Duodenal mucosa (tissue), 2 donors: ENCODE results near the gene MAGI2.

ENCODE experiments used
- H3K27ac ChIP-seq: one replicate; pipeline ENCODE4 v1.7.0; 2013; ENCODE audit warnings: low read depth, low read length
- H3K27me3 ChIP-seq, 2 donors: one replicate each; pipeline ENCODE4 v1.7.0; 2013; ENCODE audit warnings: low read length in 2 of 2, control low read depth in 1 of 2; ENCODE audit not compliant: insufficient read depth in 2 of 2, control insufficient read depth in 1 of 2
- H3K36me3 ChIP-seq, 2 donors: one replicate each; pipeline ENCODE4 v1.7.0; 2013; ENCODE audit warnings: low read length in 2 of 2, control low read depth in 1 of 2; ENCODE audit not compliant: insufficient read depth in 2 of 2, control insufficient read depth in 1 of 2
- H3K4me1 ChIP-seq, 2 donors: one replicate each; pipeline ENCODE4 v1.7.0; 2013; ENCODE audit warnings: low read length in 2 of 2, control low read depth in 1 of 2; ENCODE audit not compliant: insufficient read depth in 2 of 2, control insufficient read depth in 1 of 2
- H3K4me3 ChIP-seq, 2 donors: one replicate each; pipeline ENCODE4 v1.7.0; 2013; ENCODE audit warnings: low read length in 2 of 2, low read depth in 1 of 2
- H3K9ac ChIP-seq, 2 donors: one replicate each; pipeline ENCODE4 v1.7.0; 2013; ENCODE audit warnings: low read length in 2 of 2, low read depth in 1 of 2
- H3K9me3 ChIP-seq, 2 donors: one replicate each; pipeline ENCODE4 v1.7.0; 2013; ENCODE audit warnings: low read length in 2 of 2, control low read depth in 1 of 2; ENCODE audit not compliant: control insufficient read depth in 1 of 2

The MAGI2 gene

GRCh38 chr7:78901566-78901965 lies 551.9 kb downstream of the MAGI2 start:
- no peak overlapping the region for H3K9ac ChIP-seq
- H3K27ac ChIP-seq = no peak overlapping the region
- H3K36me3 ChIP-seq = no peaks in the 10 kb centered on the region
- no peaks in the 10 kb centered on the region for H3K4me1 ChIP-seq
- no peaks in the 10 kb centered on the region for H3K9me3 ChIP-seq
- H3K4me3 ChIP-seq = no peak overlapping the region
- no peaks in the 10 kb centered on the region for H3K27me3 ChIP-seq

GRCh38 chr7:78900806-78901205 lies 552.7 kb downstream of the MAGI2 start:
- no peaks in the 10 kb centered on the region for H3K4me1 ChIP-seq
- no peaks in the 10 kb centered on the region for H3K9me3 ChIP-seq
- H3K27me3 ChIP-seq = no peaks in the 10 kb centered on the region
- no peak overlapping the region for H3K9ac ChIP-seq
- H3K27ac ChIP-seq = no peak overlapping the region
- no peaks in the 10 kb centered on the region for H3K36me3 ChIP-seq
- no peak overlapping the region for H3K4me3 ChIP-seq

GRCh38 chr7:78895393-78895792 lies 558.1 kb downstream of the MAGI2 start:
- no peak overlapping the region for H3K4me3 ChIP-seq
- no peak overlapping the region for H3K27ac ChIP-seq
- no peaks in the 10 kb centered on the region for H3K27me3 ChIP-seq
- no peaks in the 10 kb centered on the region for H3K9me3 ChIP-seq
- no peaks in the 10 kb centered on the region for H3K4me1 ChIP-seq
- H3K9ac ChIP-seq = no peak overlapping the region
- H3K36me3 ChIP-seq = no peaks in the 10 kb centered on the region

GRCh38 chr7:78879206-78879605 lies 574.3 kb downstream of the MAGI2 start:
- Histone ChIP-seq H3K36me3 (no peaks in the 10 kb centered on the region), H3K27me3 (no peaks in the 10 kb centered on the region), H3K4me1 (no peaks in the 10 kb centered on the region), H3K27ac (no peak overlapping the region), H3K9ac (no peak overlapping the region), H3K4me3 (no peak overlapping the region), H3K9me3 (peaks cover 0 to 11% of the 10 kb centered on the region in 2 donors)

GRCh38 chr7:78873117-78873516 lies 580.4 kb downstream of the MAGI2 start:
- no peaks in the 10 kb centered on the region for H3K36me3 ChIP-seq
- no peaks in the 10 kb centered on the region for H3K4me1 ChIP-seq
- H3K27ac ChIP-seq = no peak overlapping the region
- no peaks in the 10 kb centered on the region for H3K9me3 ChIP-seq
- H3K27me3 ChIP-seq = no peaks in the 10 kb centered on the region
- H3K9ac ChIP-seq = no peak overlapping the region
- no peak overlapping the region for H3K4me3 ChIP-seq

- H3K4me3 ChIP-seq = no peak overlapping the region
- H3K4me1 ChIP-seq = no peaks in the 10 kb centered on the region
- H3K36me3 ChIP-seq = no peaks in the 10 kb centered on the region
- H3K27ac ChIP-seq = no peak overlapping the region
- no peak overlapping the region for H3K9ac ChIP-seq
- no peaks in the 10 kb centered on the region for H3K9me3 ChIP-seq
- no peaks in the 10 kb centered on the region for H3K27me3 ChIP-seq
Measured at GRCh38 chr7:78864339-78864738, 589.1 kb downstream of the MAGI2 start.

GRCh38 chr7:78863281-78863680 lies 590.2 kb downstream of the MAGI2 start:
- Histone ChIP-seq H3K27ac (no peak overlapping the region), H3K4me1 (no peaks in the 10 kb centered on the region), H3K9ac (no peak overlapping the region), H3K9me3 (no peaks in the 10 kb centered on the region), H3K4me3 (no peak overlapping the region), H3K36me3 (no peaks in the 10 kb centered on the region), H3K27me3 (no peaks in the 10 kb centered on the region)

GRCh38 chr7:78862411-78862900 lies 591.0 kb downstream of the MAGI2 start:
- Histone ChIP-seq H3K36me3 (no peaks in the 10 kb centered on the region), H3K27me3 (no peaks in the 10 kb centered on the region), H3K9ac (no peak overlapping the region), H3K9me3 (no peaks in the 10 kb centered on the region), H3K4me3 (no peak overlapping the region), H3K27ac (no peak overlapping the region), H3K4me1 (no peaks in the 10 kb centered on the region)

GRCh38 chr7:78852951-78853350 lies 600.5 kb downstream of the MAGI2 start:
- Histone ChIP-seq H3K36me3 (no peaks in the 10 kb centered on the region), H3K27me3 (no peaks in the 10 kb centered on the region), H3K9me3 (no peaks in the 10 kb centered on the region), H3K27ac (no peak overlapping the region), H3K9ac (no peak overlapping the region), H3K4me3 (no peak overlapping the region), H3K4me1 (no peaks in the 10 kb centered on the region)

GRCh38 chr7:78850093-78850740 lies 603.2 kb downstream of the MAGI2 start:
- Histone ChIP-seq H3K9me3 (no peaks in the 10 kb centered on the region), H3K4me1 (no peaks in the 10 kb centered on the region), H3K27me3 (no peaks in the 10 kb centered on the region), H3K36me3 (no peaks in the 10 kb centered on the region), H3K27ac (no peak overlapping the region), H3K9ac (no peak overlapping the region), H3K4me3 (no peak overlapping the region)
